Uterus (tissue), 4 donors: Measurements from ENCODE around the gene ILF2. TPM values are rescaled to one million over a fixed set of nuclear protein-coding genes. Genes with fewer than 3 reads are reported as not detected.

ENCODE experiments used
- DNase-seq, 2 donors: peaks; one replicate each; pipeline ENCODE4 v3.0.0-alpha.2; 2019 to 2020
- H3K27ac ChIP-seq, 2 donors: fragments of 200-600 bp; sonication (generic); 1 replicate in 1 of 2; 2 replicates in 1 of 2; pipeline ENCODE4 v1.5.1; 2016 to 2018
- H3K27me3 ChIP-seq, 2 donors: fragments of 200-600 bp; sonication (generic); one replicate each; pipeline ENCODE4 v1.5.1; 2018 to 2019; ENCODE audit warnings: control low read depth in 1 of 2
- H3K36me3 ChIP-seq, 2 donors: fragments of 200-600 bp; sonication (generic); one replicate each; pipeline ENCODE4 v1.5.1; 2019; ENCODE audit warnings: control low read depth in 1 of 2
- H3K4me1 ChIP-seq, 2 donors: fragments of 200-600 bp; sonication (generic); one replicate each; pipeline ENCODE4 v1.5.1; 2018 to 2019; ENCODE audit warnings: control low read depth in 1 of 2
- H3K4me3 ChIP-seq, 2 donors: fragments of 200-600 bp; sonication (generic); 1 replicate in 1 of 2; 2 replicates in 1 of 2; pipeline ENCODE4 v1.5.1; 2018 to 2019; ENCODE audit warnings: mild to moderate bottlenecking in 1 of 2
- H3K9me3 ChIP-seq, 2 donors: fragments of 200-600 bp; sonication (generic); one replicate each; pipeline ENCODE4 v1.5.1; 2019; ENCODE audit warnings: control low read depth in 1 of 2
- POLR2A ChIP-seq, 2 donors: fragments of 450-650 bp; IDR thresholded peaks; one replicate each; pipeline ENCODE4 v1.6.1; 2016; ENCODE audit warnings: antibody characterized with exemption in 2 of 2, mild to moderate bottlenecking in 1 of 2, moderate library complexity in 1 of 2
- intact Hi-C: fragments of 100-400 bp; cut with DNase I; formaldehyde crosslinking; loops from one replicate; pipeline ENCODE4 v1.15.1; 2023; ENCODE audit warnings: low total_unique reads
- total RNA-seq, 4 donors: library from RNA; depleted of rRNA in 3 of 4; stranded (reverse); fragments of >200 nt in 3 of 4; gene quantifications; one replicate each; pipeline versions ENCODE4 v1.1.0 to v1.2.4, GENCODE V29; 2014 to 2023
- TF ChIP-seq, protein P1 (sequence below), 4 experiments: fragments of 200-600 bp in 2 of 4; fragments of 450-650 bp in 2 of 4; sonication (generic) in 2 of 4; IDR thresholded peaks; one replicate each; pipeline ENCODE4 v1.5.1; 2016 to 2019; ENCODE audit warnings: antibody characterized with exemption in 4 of 4, mild to moderate bottlenecking in 2 of 4, moderate library complexity in 1 of 4
- donor health status: DM: yes; HTN: yes; CAD: no.

ILF2 gene
- total RNA-seq, 4 donors from 2014 or later: 82.7 to 252 (median 111) TPM

DNA sequence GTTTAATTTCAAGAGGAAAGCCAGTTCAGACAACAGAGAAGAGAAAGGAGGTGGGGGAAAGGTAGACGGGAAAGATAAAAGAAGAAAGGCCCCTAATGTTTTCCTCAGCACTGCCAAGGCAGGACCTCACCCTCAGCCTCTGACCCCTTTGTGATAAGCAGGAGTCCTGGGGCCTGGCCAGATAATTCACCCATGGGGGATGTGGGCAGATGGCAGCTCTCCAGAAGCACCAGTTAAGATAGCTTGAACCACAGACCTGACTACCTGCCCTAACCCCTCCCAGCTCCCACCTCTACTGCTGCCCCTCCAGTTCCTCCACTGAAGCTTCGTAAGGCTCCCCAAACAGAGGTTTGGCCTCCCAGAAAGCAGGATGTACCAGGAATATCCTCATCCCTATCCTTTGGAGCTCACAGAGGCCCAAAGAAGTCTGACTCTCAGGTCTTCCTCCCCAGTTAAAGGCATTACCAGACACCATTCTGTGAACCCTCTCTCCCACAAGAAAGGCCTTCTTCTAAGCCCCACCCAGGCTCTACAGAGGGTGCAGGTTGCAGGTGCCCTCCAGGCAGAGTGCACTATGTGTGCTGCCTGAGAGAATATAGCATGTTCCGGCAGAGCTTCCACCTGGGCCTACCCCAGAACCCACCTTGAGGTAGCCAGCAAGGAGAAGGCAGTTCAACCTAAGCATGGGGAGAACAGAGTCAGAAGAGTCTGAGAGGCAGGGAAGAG lies 21.5 kb downstream of the ILF2 start:
- no peak overlapping the region for H3K4me3 ChIP-seq
- H3K9me3 ChIP-seq: no peaks in the 10 kb centered on the region
- TF ChIP-seq POLR2A (IDR thresholded peaks at IDR 0.05): no peak
- TF ChIP-seq, protein P1, sequence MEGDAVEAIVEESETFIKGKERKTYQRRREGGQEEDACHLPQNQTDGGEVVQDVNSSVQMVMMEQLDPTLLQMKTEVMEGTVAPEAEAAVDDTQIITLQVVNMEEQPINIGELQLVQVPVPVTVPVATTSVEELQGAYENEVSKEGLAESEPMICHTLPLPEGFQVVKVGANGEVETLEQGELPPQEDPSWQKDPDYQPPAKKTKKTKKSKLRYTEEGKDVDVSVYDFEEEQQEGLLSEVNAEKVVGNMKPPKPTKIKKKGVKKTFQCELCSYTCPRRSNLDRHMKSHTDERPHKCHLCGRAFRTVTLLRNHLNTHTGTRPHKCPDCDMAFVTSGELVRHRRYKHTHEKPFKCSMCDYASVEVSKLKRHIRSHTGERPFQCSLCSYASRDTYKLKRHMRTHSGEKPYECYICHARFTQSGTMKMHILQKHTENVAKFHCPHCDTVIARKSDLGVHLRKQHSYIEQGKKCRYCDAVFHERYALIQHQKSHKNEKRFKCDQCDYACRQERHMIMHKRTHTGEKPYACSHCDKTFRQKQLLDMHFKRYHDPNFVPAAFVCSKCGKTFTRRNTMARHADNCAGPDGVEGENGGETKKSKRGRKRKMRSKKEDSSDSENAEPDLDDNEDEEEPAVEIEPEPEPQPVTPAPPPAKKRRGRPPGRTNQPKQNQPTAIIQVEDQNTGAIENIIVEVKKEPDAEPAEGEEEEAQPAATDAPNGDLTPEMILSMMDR (IDR thresholded peaks at IDR 0.05): no peak
- no peaks in the 10 kb centered on the region for H3K27me3 ChIP-seq
- intact Hi-C loops: no loop called here
- no peak for DNase-seq
- H3K36me3 ChIP-seq: no peaks in the 10 kb centered on the region
- H3K27ac ChIP-seq: peak overlapping the region in 1 of 2 donors; percentile 17
- H3K4me1 ChIP-seq: no peaks in the 10 kb centered on the region

DNA sequence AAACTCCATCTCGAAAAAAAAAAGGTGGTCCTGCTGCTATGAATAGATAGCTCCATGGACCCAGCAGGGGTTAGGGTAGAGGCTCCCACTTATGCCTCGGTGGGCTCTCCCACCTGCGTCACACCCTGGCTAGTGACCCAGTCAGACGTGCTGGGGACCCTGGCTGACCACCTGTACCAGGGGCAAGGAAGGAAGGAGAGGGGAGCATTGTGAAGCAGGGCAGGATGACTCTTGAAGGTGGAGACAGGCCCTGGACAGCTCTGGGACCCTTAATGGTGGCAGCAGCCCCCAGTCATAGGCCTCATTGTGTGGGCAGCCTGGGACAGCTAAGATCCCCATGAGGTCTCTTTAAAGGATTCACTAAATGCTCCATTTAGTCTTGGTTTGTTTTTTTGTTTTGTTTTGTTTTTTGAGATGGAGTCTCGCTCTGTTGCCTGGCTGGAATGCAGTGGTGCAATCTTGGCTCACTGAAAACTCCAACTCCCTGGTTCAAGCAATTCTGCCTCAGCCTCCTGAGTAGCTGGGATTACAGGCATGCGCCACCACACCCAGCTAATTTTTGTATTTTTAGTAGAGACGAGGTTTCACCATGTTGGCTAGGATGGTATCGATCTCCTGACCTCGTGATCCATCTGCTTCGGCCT lies 22.7 kb downstream of the ILF2 start:
- no peak overlapping the region for H3K4me3 ChIP-seq
- no peaks in the 10 kb centered on the region for H3K36me3 ChIP-seq
- H3K9me3 ChIP-seq: no peaks in the 10 kb centered on the region
- intact Hi-C loops: no loop called here
- H3K27ac ChIP-seq: no peak overlapping the region
- no peaks in the 10 kb centered on the region for H3K27me3 ChIP-seq
- H3K4me1 ChIP-seq: no peaks in the 10 kb centered on the region
- TF ChIP-seq POLR2A (IDR thresholded peaks at IDR 0.05): no peak
- TF ChIP-seq, protein P1 (IDR thresholded peaks at IDR 0.05): no peak
- no peak for DNase-seq

DNA sequence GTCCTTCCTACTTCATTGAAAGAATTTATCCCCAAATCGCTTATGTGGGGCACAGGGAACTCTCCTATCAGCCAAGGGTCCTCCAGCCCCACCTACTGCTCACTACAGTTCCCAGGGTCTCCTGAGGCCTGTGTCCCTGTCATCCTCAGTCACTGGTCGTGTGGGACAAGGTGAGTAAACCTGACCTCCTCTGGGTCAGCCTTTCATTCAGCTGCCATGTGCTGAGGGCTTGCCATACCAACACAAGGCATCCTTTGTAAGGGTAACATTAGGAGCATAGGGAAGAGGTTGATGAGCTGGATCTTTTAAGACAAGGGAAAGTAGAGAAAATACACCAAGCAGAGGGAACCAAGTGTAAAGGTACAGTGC lies 23.5 kb downstream of the ILF2 start:
- H3K9me3 ChIP-seq: no peaks in the 10 kb centered on the region
- intact Hi-C loops: no loop called here
- no peaks in the 10 kb centered on the region for H3K4me1 ChIP-seq
- no peak for DNase-seq
- no peak for TF ChIP-seq POLR2A (IDR thresholded peaks at IDR 0.05)
- TF ChIP-seq, protein P1 (IDR thresholded peaks at IDR 0.05): no peak
- H3K4me3 ChIP-seq: no peak overlapping the region
- H3K36me3 ChIP-seq: no peaks in the 10 kb centered on the region
- H3K27ac ChIP-seq: no peak overlapping the region
- no peaks in the 10 kb centered on the region for H3K27me3 ChIP-seq

DNA sequence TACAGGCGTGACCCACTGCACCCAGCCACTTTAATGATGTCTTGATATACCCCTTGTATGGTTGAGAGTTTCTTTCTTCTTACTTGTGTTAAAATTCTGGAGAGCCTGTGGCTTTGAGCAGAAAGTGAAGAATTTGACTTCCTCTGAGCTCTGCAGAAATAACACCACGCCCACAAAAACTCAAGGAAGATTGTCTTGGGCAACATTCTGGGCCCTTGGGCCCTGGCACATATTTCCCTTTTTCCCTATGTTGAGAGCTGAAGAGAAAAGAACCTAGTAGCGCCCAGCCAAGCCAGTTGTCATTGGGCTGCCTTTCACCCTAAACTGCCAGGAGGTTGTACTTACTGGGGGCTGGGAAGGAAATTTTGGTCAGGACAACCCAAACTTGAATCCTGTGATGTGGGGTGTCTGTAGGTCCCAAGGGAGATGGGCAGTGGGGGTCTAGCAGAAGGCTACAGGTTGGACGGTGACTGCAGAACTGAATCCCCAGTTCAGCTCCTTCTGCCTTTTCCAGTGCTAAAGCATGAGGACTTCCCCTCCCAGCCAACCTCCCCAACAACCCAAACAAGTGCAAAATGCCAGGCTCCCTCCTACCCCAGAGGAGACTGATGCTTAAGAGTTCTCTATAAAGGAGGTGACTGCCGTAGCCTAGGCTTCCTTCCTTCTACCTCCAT lies 24.0 kb downstream of the ILF2 start:
- no peak for DNase-seq
- no peaks in the 10 kb centered on the region for H3K4me1 ChIP-seq
- no peak for TF ChIP-seq POLR2A (IDR thresholded peaks at IDR 0.05)
- TF ChIP-seq, protein P1 (IDR thresholded peaks at IDR 0.05): no peak
- H3K27me3 ChIP-seq: no peaks in the 10 kb centered on the region
- H3K9me3 ChIP-seq: no peaks in the 10 kb centered on the region
- intact Hi-C loops: no loop called here
- no peaks in the 10 kb centered on the region for H3K36me3 ChIP-seq
- no peak overlapping the region for H3K4me3 ChIP-seq
- H3K27ac ChIP-seq: no peak overlapping the region

DNA sequence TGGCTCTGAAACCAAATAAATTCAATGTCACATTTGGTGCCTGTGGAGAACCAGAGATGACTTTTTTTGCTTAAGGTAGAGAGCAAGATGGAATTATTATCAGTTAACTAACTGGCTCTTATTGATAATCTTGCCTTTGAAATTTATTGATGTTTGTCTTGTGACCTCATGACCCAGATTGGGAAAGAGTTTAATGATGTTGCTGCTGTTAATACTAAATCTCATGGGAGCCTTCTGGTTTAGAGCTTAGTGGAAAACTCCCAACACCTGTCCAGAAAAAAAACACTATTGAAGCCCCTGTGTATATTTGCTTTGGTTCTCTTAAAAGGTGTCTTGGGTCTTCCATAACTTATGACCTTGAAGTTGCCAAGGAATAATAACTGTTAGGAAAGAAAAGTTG lies 27.0 kb downstream of the ILF2 start:
- Histone ChIP-seq H3K9me3 (no peaks in the 10 kb centered on the region), H3K36me3 (peaks cover 0 to 3% of the 10 kb centered on the region in 2 donors), H3K4me3 (no peak overlapping the region), H3K27me3 (no peaks in the 10 kb centered on the region), H3K27ac (peak overlapping the region; percentile 1 to 54), H3K4me1 (no peaks in the 10 kb centered on the region)
- intact Hi-C loops: no loop called here
- no peak for DNase-seq
- TF ChIP-seq, protein P1 (IDR thresholded peaks at IDR 0.05): no peak
- TF ChIP-seq POLR2A (IDR thresholded peaks at IDR 0.05): no peak
